BE2C (cell line): Measurements from ENCODE around the gene ASL.
"Not testable (repeated sequence)": the region's sequence is repeated elsewhere in the genome, so short reads cannot be mapped to it uniquely, and the experiment has no call there.

Experiments used
- DNase-seq: peaks from one replicate; pipeline ENCODE4 v3.0.0-alpha.2; 2020
- H3K27me3 ChIP-seq: fragments of 250-450 bp; sonication (Bioruptor Pico); 2 replicates; pipeline ENCODE4 v1.5.1; 2020; ENCODE audit warnings: mild to moderate bottlenecking
- H3K36me3 ChIP-seq: fragments of 250-450 bp; sonication (Bioruptor Pico); 2 replicates; pipeline ENCODE4 v1.5.1; 2020; ENCODE audit warnings: mild to moderate bottlenecking
- H3K4me1 ChIP-seq: fragments of 250-450 bp; sonication (Bioruptor Pico); 2 replicates; pipeline ENCODE4 v1.5.1; 2020
- H3K4me3 ChIP-seq: 2 replicates; pipeline ENCODE4 v1.5.1; 2011; ENCODE audit warnings: low read depth, low read length
- H3K9me3 ChIP-seq: fragments of 250-450 bp; sonication (Bioruptor Pico); 2 replicates; pipeline ENCODE4 v1.5.1; 2020
- TF ChIP-seq, protein P1 (sequence below): IDR thresholded peaks from 2 replicates; pipeline ENCODE4 v1.5.1; 2012; ENCODE audit warnings: mild to moderate bottlenecking, low read depth, low read length

The ASL gene

DNA sequence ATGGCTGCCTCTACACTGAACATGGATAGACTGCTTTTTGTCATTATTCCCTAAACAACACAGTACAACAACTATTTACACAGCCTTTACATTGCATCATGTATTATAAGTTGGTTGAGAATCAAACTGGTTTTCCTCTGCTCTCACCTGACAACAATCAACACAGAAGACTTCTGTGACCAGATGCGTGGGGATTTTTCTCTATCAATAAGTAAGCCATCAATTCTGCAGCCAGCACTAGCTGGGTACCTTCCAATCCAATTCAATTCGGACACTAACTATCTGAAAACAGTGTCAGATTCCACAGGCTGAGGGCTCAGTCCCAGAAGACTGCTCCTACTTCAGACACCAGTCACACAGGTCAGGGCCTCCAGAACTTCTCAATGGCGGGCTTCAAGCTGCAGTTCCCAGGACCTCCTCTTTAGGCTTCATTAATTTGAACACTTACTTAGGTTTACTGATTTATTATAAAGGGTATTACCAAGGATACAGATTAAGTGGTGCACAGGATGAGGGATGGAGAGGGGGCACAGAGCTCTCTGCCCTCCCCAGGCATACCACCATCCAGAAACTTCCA is 36.4 kb upstream of the ASL start:
- Histone ChIP-seq H3K4me1 (peaks cover 6% of the 10 kb centered on the region), H3K9me3 (no peaks in the 10 kb centered on the region), H3K4me3 (no peak overlapping the region), H3K36me3 (no peaks in the 10 kb centered on the region), H3K27me3 (no peaks in the 10 kb centered on the region)
- TF ChIP-seq, protein P1, sequence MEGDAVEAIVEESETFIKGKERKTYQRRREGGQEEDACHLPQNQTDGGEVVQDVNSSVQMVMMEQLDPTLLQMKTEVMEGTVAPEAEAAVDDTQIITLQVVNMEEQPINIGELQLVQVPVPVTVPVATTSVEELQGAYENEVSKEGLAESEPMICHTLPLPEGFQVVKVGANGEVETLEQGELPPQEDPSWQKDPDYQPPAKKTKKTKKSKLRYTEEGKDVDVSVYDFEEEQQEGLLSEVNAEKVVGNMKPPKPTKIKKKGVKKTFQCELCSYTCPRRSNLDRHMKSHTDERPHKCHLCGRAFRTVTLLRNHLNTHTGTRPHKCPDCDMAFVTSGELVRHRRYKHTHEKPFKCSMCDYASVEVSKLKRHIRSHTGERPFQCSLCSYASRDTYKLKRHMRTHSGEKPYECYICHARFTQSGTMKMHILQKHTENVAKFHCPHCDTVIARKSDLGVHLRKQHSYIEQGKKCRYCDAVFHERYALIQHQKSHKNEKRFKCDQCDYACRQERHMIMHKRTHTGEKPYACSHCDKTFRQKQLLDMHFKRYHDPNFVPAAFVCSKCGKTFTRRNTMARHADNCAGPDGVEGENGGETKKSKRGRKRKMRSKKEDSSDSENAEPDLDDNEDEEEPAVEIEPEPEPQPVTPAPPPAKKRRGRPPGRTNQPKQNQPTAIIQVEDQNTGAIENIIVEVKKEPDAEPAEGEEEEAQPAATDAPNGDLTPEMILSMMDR, result no peak
- DNase-seq, result no peak

GRCh38 chr7:66043681-66044497 is 31.7 kb upstream of the ASL start:
- DNase-seq, result no peak

DNA sequence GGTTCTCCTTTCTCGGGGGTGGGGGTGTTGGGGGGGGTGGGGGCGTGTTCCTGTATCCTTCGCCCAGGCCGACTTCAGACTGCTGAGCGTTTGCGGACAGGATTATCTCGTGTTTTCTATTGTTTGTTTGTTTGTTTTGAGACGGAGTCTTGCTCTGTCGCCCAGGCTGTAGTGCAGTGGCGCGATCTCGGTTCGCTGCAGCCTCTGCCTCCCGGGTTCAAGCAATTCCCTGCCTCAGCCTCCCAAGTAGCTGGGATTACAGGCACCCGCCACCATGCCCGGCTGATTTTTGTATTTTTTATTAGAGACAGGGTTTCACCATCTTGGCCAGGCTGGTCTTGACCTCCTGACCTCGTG is 31.1 kb upstream of the ASL start:
- H3K27me3 ChIP-seq, H3K4me3 ChIP-seq, H3K4me1 ChIP-seq, H3K36me3 ChIP-seq, DNase-seq, H3K9me3 ChIP-seq: not testable (repeated sequence)

More at GRCh38 chr7:66043681-66044497, 31.7 kb upstream of the ASL start:
- H3K9me3 ChIP-seq, result no peaks in the 10 kb centered on the region
- H3K4me1 ChIP-seq, result 0 out of 2 replicates have a peak, but pooled peaks cover 3% of the 10 kb centered on the region
- TF ChIP-seq, protein P1, result no peak
- H3K27me3 ChIP-seq, result no peaks in the 10 kb centered on the region
- no peaks in the 10 kb centered on the region for H3K36me3 ChIP-seq
- H3K4me3 ChIP-seq, result no peak overlapping the region

GRCh38 chr7:66047426-66047825 is 28.2 kb upstream of the ASL start:
- H3K36me3 ChIP-seq, result no peaks in the 10 kb centered on the region

DNA sequence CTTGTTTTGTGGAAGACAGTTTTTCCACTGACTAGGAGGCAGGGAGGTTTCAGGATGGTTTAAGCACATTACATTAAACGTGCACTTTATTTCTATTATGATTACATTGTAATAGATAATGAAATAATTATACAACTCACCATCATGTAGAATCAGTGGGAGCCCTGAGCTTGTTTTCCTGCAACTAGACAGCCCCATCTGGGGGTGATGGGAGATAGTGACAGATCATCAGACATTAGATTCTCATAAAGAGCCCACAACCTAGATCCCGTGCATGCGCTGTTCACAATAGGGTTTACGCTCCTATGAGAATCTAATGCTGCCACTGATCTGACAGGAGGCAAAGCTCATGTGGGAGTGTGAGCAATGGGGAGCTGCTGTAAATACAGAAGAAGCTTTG is 25.7 kb upstream of the ASL start:
- H3K4me1 ChIP-seq, H3K4me3 ChIP-seq, H3K9me3 ChIP-seq, H3K27me3 ChIP-seq, H3K36me3 ChIP-seq: not testable (repeated sequence)
- TF ChIP-seq, protein P1, result peak; percentile 40
- DNase-seq, result peak; percentile 21

More at GRCh38 chr7:66047426-66047825, 28.2 kb upstream of the ASL start:
- TF ChIP-seq, protein P1, result no peak
- no peak for DNase-seq
- no peaks in the 10 kb centered on the region for H3K9me3 ChIP-seq
- no peaks in the 10 kb centered on the region for H3K27me3 ChIP-seq
- peaks cover 8% of the 10 kb centered on the region for H3K4me1 ChIP-seq
- H3K4me3 ChIP-seq, result no peak overlapping the region

- peak; percentile 46 for DNase-seq
- Histone ChIP-seq H3K4me3 (no peak overlapping the region), H3K36me3 (no peaks in the 10 kb centered on the region), H3K27me3 (no peaks in the 10 kb centered on the region), H3K9me3 (no peaks in the 10 kb centered on the region), H3K4me1 (peaks cover 8% of the 10 kb centered on the region)
- TF ChIP-seq, protein P1, result no peak
These were observed 25.2 kb upstream of the ASL start for GRCh38 chr7:66050337-66050957.
